Peyer's patch (tissue), 4 donors: Measurements from ENCODE around the gene CELF2.

ENCODE experiments used
- CTCF ChIP-seq, 6 experiments: fragments of 450-650 bp in 4 of 6; fragments of 200-600 bp in 2 of 6; sonication (generic) in 1 of 6; IDR thresholded peaks; one replicate each; pipeline ENCODE4 v1.5.1; 2017 to 2019; ENCODE audit warnings: antibody characterized with exemption in 6 of 6, mild to moderate bottlenecking in 3 of 6, moderate library complexity in 1 of 6
- POLR2A ChIP-seq, 2 donors: fragments of 450-650 bp; IDR thresholded peaks; one replicate each; pipeline ENCODE4 v1.5.1; 2017; ENCODE audit warnings: antibody characterized with exemption in 2 of 2, mild to moderate bottlenecking in 2 of 2, moderate library complexity in 2 of 2

- no peak for TF ChIP-seq CTCF (IDR thresholded peaks at IDR 0.05)
- no peak for TF ChIP-seq POLR2A (IDR thresholded peaks at IDR 0.05)
These were observed 235.8 kb downstream of the CELF2 start for GRCh38 chr10:11253385-11254002.
